Panc1 (cell line): ENCODE measurements around the gene ABHD18. TPM values are rescaled to one million over a fixed set of nuclear protein-coding genes. Genes with fewer than 3 reads are reported as not detected.

Experiments
- ATAC-seq: fragments of 200-7000 bp; cut with Tn5 transposase; 2 replicates; pipeline ENCODE4 v1.9.1; 2020; ENCODE audit warnings: mild to moderate bottlenecking, moderate library complexity
- BruUV-seq: library from RNA; stranded (reverse); fragments of 400-500 nt; replicated peaks from 2 replicates; lab custom pipeline; 2021; lab: Mats Ljungman, UMichigan
- CTCF ChIA-PET: fragments of 300-600 bp; sonication (Branson Sonifier 250); formaldehyde crosslinking; loops from one replicate; lab custom pipeline; 2022; ENCODE audit warnings: antibody characterized with exemption; lab: Charles Lee
- POLR2A ChIA-PET: fragments of 300-600 bp; sonication (Branson Sonifier 250); formaldehyde crosslinking; loops from one replicate; lab custom pipeline; 2022; ENCODE audit warnings: antibody characterized with exemption; lab: Charles Lee
- DNase-seq: peaks from one replicate; pipeline ENCODE4 v3.0.0-alpha.2; 2010; ENCODE audit warnings: low read depth, low spot score
- H3K27ac ChIP-seq: 2 replicates; pipeline ENCODE4 v1.5.1; 2011; ENCODE audit warnings: mild to moderate bottlenecking, low read length, inconsistent platforms
- H3K27me3 ChIP-seq: fragments of 200-500 bp; sonication (Bioruptor generic); 2 replicates; pipeline ENCODE4 v1.6.0; 2014; ENCODE audit warnings: low read length, inconsistent platforms; ENCODE audit not compliant: control insufficient read depth, insufficient read depth
- H3K36me3 ChIP-seq: fragments of 200-500 bp; sonication (Bioruptor generic); 2 replicates; pipeline ENCODE4 v1.5.1; 2014; ENCODE audit warnings: inconsistent platforms, mild to moderate bottlenecking, low read length, moderate library complexity; ENCODE audit not compliant: control insufficient read depth, insufficient read depth
- H3K4me1 ChIP-seq: 2 replicates; pipeline ENCODE4 v1.5.1; 2011; ENCODE audit warnings: inconsistent platforms, mild to moderate bottlenecking, low read length, moderate library complexity; ENCODE audit not compliant: control insufficient read depth, insufficient read depth
- H3K4me3 ChIP-seq, 2 experiments: 2 replicates each; pipeline ENCODE4 v1.5.1; 2011 to 2012; ENCODE audit warnings: low read depth in 2 of 2, low read length in 2 of 2, mild to moderate bottlenecking in 2 of 2, inconsistent platforms in 1 of 2, moderate library complexity in 1 of 2
- H3K9me3 ChIP-seq: fragments of 200-500 bp; sonication (Bioruptor generic); 2 replicates; pipeline ENCODE4 v1.5.1; 2014; ENCODE audit warnings: low read depth, mild to moderate bottlenecking, inconsistent platforms, low read length, moderate library complexity; ENCODE audit not compliant: control insufficient read depth, insufficient read depth
- CTCF ChIP-seq: fragments of 450-650 bp; IDR thresholded peaks from 2 replicates; pipeline ENCODE4 v1.5.1; 2017; ENCODE audit warnings: mild to moderate bottlenecking
- POLR2AphosphoS5 ChIP-seq: IDR thresholded peaks from 2 replicates; pipeline ENCODE4 v1.6.1; 2012; ENCODE audit warnings: mild to moderate bottlenecking, low read depth, low read length, moderate library complexity
- SIN3A ChIP-seq: IDR thresholded peaks from 2 replicates; pipeline ENCODE4 v1.6.1; 2012; ENCODE audit warnings: low read depth, mild to moderate bottlenecking, low read length, moderate library complexity, borderline replicate concordance; ENCODE audit not compliant: insufficient read depth
- TCF7L2 ChIP-seq: IDR thresholded peaks from 2 replicates; pipeline ENCODE4 v1.6.1; 2011; ENCODE audit warnings: mild to moderate bottlenecking, low read depth, low read length, inconsistent platforms
- in situ Hi-C: cut with HindIII; loops from 2 replicates; pipeline ENCODE4 v1.10.0; 2016; ENCODE audit warnings: low sequenced_read_pairs, low pct_unique_long_range_greater_than_20kb
- intact Hi-C: fragments of 100-400 bp; cut with micrococcal nuclease; formaldehyde crosslinking; loops from one replicate; pipeline ENCODE4 v1.10.0; 2022; ENCODE audit not compliant: unreplicated experiment
- total RNA-seq: library from RNA; stranded (reverse); gene quantifications from one replicate; pipeline ENCODE4 v1.2.1, GENCODE V29; 2021; ENCODE audit not compliant: unreplicated experiment
- TF ChIP-seq, protein P1 (sequence below), 2 experiments: IDR thresholded peaks; 2 replicates each; pipeline ENCODE4 v1.6.1; 2011 to 2012; ENCODE audit warnings: low read depth in 2 of 2, control low read depth in 1 of 2, low read length in 1 of 2, mild to moderate bottlenecking in 1 of 2, moderate library complexity in 1 of 2; ENCODE audit not compliant: insufficient read depth in 1 of 2

ABHD18 gene
- total RNA-seq, 1 experiment from 2014 or later = 7.4 TPM

DNA sequence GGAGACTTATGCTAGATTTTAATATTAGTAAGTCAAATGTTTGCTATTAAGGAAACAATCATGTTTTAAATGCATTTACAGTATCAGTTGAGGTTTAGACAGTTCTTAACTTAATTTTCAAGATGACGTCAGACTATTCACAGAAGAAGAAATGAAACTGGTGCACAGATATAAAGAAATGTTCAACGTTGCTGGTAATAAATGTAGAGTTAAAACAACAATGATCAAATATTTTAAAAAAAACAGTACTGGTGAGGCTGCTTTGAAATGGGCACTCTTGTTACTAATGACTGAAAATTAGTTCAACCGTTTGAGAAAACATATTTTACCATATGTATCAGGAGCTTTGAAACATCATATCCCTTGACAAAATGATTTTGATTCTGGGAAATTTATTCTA, 44.2 kb downstream of the ABHD18 start:
- TF ChIP-seq SIN3A = no peak
- no peak for TF ChIP-seq POLR2AphosphoS5
- intact Hi-C loops = no loop called here
- H3K4me1 ChIP-seq = no peaks in the 10 kb centered on the region
- ChIA-PET CTCF (no interaction called here), POLR2A (interaction anchor here (0.6 kb wide), 1 partner anchor 93 kb away, joined by 4 read pairs; no protein-coding TSS in a partner anchor)
- DNase-seq = no peak
- H3K9me3 ChIP-seq = no peaks in the 10 kb centered on the region
- TSS peak; percentile 66 for BruUV-seq
- H3K27me3 ChIP-seq = no peaks in the 10 kb centered on the region
- H3K36me3 ChIP-seq = no peaks in the 10 kb centered on the region
- no peak overlapping the region for H3K27ac ChIP-seq
- H3K4me3 ChIP-seq = no peak overlapping the region
- no peak for ATAC-seq
- in situ Hi-C loops = no loop called here

DNA sequence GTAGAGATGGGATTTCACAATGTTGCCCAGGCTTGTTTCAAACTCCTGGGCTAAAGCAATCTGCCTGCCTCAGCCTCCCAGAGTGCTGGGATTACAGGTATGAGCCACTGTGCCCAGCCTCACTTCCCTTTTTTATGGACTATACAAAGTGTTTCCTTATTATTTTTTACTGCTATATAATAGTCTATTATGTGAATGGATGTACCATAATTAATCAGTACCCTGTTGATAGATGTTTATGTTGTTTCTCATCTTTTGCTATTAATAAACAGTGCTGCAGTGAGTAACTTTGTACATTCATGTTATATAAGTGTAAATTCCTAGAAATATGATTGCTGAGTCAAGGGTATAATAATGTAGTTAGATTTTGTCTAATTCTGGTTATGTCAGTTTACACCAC, 60.1 kb downstream of the ABHD18 start:
- BruUV-seq = no TSS peak
- in situ Hi-C loops = no loop called here

More for the DNA sequence above, 60.1 kb downstream of the ABHD18 start:
- TF ChIP-seq TCF7L2 (no peak), SIN3A (no peak), CTCF (no peak), POLR2AphosphoS5 (no peak)
- TF ChIP-seq, protein P1, sequence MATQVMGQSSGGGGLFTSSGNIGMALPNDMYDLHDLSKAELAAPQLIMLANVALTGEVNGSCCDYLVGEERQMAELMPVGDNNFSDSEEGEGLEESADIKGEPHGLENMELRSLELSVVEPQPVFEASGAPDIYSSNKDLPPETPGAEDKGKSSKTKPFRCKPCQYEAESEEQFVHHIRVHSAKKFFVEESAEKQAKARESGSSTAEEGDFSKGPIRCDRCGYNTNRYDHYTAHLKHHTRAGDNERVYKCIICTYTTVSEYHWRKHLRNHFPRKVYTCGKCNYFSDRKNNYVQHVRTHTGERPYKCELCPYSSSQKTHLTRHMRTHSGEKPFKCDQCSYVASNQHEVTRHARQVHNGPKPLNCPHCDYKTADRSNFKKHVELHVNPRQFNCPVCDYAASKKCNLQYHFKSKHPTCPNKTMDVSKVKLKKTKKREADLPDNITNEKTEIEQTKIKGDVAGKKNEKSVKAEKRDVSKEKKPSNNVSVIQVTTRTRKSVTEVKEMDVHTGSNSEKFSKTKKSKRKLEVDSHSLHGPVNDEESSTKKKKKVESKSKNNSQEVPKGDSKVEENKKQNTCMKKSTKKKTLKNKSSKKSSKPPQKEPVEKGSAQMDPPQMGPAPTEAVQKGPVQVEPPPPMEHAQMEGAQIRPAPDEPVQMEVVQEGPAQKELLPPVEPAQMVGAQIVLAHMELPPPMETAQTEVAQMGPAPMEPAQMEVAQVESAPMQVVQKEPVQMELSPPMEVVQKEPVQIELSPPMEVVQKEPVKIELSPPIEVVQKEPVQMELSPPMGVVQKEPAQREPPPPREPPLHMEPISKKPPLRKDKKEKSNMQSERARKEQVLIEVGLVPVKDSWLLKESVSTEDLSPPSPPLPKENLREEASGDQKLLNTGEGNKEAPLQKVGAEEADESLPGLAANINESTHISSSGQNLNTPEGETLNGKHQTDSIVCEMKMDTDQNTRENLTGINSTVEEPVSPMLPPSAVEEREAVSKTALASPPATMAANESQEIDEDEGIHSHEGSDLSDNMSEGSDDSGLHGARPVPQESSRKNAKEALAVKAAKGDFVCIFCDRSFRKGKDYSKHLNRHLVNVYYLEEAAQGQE (IDR thresholded peaks at IDR 0.05; ENCODE audit: insufficient read depth in 1 of 2, low read depth in 2 of 2, low read length in 1 of 2) = no peak
- ChIA-PET CTCF (no interaction called here), POLR2A (no interaction called here)
- Histone ChIP-seq H3K27ac (no peak overlapping the region), H3K27me3 (no peaks in the 10 kb centered on the region), H3K4me1 (no peaks in the 10 kb centered on the region), H3K36me3 (no peaks in the 10 kb centered on the region; the same call in 1 of the 2 replicates), H3K9me3 (no peaks in the 10 kb centered on the region), H3K4me3 (no peak overlapping the region)
- ATAC-seq (no peak), DNase-seq (no peak)
- intact Hi-C loops = no loop called here
